Measurements from ENCODE around the gene POU3F3.

Gene POU3F3

DNA sequence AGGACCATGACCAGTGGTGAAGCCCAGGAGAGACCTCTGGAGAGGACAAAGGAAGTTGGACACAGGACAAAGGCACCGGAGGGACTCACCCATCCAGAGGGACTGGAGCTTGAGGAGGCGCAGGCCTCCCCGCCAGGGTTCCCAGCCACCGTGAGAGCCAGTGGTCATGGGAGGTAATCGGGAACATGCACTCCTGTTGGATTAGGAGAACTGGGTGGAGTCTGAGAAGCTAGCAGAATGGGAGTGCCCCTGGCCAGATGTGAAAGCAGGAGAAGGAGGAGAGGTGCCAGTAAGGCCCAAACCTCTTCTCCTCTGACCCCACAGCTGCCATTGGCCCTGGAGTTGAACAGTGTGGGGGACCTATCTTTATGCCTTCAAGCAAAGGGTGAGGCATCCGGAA, 20.3 kb downstream of the POU3F3 start:
- Mint-ChIP-seq H3K36me3 (ENCODE audit: low read depth) (no peaks in the 10 kb centered on the region), H3K27me3 (ENCODE audit: low read depth, poor library complexity) (peaks cover 93% of the 10 kb centered on the region), H3K4me3 (no peak overlapping the region), H3K27ac (no peak overlapping the region), H3K4me1 (peaks cover 20% of the 10 kb centered on the region), H3K9me3 (no peaks in the 10 kb centered on the region)
- no peak for DNase-seq
- TF ChIP-seq CTCF (IDR thresholded peaks at IDR 0.05) = no peak

DNA sequence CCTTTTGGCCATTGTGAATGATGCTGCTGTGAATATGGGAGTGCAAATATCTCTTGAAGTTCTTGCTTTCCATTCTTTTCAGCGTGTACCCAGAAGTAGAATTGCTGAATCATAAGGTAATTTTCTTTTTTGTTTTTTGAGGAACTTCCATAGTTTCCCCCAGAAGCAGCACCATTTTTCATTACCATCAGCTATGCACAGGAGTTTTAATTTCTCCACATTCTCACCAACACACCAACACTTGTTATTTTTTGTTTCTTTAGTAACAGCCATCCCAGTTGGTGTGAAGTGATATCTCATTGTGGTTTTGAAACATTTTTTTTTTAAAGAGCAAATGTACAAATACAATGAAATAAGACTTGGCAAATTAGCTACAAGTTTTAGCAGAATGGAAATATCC, 21.3 kb downstream of the POU3F3 start:
- Mint-ChIP-seq H3K27ac (no peak overlapping the region), H3K9me3 (no peaks in the 10 kb centered on the region), H3K4me1 (peaks cover 20% of the 10 kb centered on the region), H3K36me3 (ENCODE audit: low read depth) (no peaks in the 10 kb centered on the region), H3K4me3 (no peak overlapping the region), H3K27me3 (ENCODE audit: low read depth, poor library complexity) (peaks cover 92% of the 10 kb centered on the region)
- DNase-seq = no peak
- TF ChIP-seq CTCF (IDR thresholded peaks at IDR 0.05) = no peak

- Mint-ChIP-seq H3K4me3 (no peak overlapping the region), H3K27ac (no peak overlapping the region), H3K36me3 (ENCODE audit: low read depth) (no peaks in the 10 kb centered on the region), H3K4me1 (peaks cover 16% of the 10 kb centered on the region), H3K27me3 (ENCODE audit: low read depth, poor library complexity) (peaks cover 92% of the 10 kb centered on the region), H3K9me3 (no peaks in the 10 kb centered on the region)
- TF ChIP-seq CTCF (IDR thresholded peaks at IDR 0.05) = no peak
- no peak for DNase-seq
These were observed 23.0 kb downstream of the POU3F3 start for GRCh38 chr2:104876606-104877570.

GRCh38 chr2:104878863-104879512, 25.1 kb downstream of the POU3F3 start:
- Mint-ChIP-seq H3K4me1 (peaks cover under 1% of the 10 kb centered on the region), H3K36me3 (ENCODE audit: low read depth) (no peaks in the 10 kb centered on the region), H3K4me3 (no peak overlapping the region), H3K27ac (no peak overlapping the region), H3K9me3 (no peaks in the 10 kb centered on the region), H3K27me3 (ENCODE audit: low read depth, poor library complexity) (peaks cover 89% of the 10 kb centered on the region)
- no peak for TF ChIP-seq CTCF (IDR thresholded peaks at IDR 0.05)
- DNase-seq = no peak

GRCh38 chr2:104880076-104880475, 26.2 kb downstream of the POU3F3 start:
- no peaks in the 10 kb centered on the region for H3K9me3 Mint-ChIP-seq
- no peaks in the 10 kb centered on the region for H3K4me1 Mint-ChIP-seq
- H3K27ac Mint-ChIP-seq = no peak overlapping the region
- H3K27me3 Mint-ChIP-seq (ENCODE audit: low read depth, poor library complexity) = peaks cover 86% of the 10 kb centered on the region
- DNase-seq = no peak
- no peaks in the 10 kb centered on the region for H3K36me3 Mint-ChIP-seq (ENCODE audit: low read depth)
- no peak overlapping the region for H3K4me3 Mint-ChIP-seq
- TF ChIP-seq CTCF (IDR thresholded peaks at IDR 0.05) = no peak
